GM12875 (cell line): Measurements from ENCODE around the gene SPTA1.

Experiments used
- H3K4me3 ChIP-seq: one replicate; pipeline ENCODE4 v1.5.1; 2011; ENCODE audit warnings: low read depth, low read length, control low read depth
- TF ChIP-seq, protein P1 (sequence below): IDR thresholded peaks from 2 replicates; pipeline ENCODE4 v1.5.1; 2011; ENCODE audit warnings: low read depth, mild to moderate bottlenecking, control low read depth, inconsistent platforms, low read length, moderate library complexity, borderline replicate concordance; ENCODE audit not compliant: insufficient read depth

Gene SPTA1

DNA sequence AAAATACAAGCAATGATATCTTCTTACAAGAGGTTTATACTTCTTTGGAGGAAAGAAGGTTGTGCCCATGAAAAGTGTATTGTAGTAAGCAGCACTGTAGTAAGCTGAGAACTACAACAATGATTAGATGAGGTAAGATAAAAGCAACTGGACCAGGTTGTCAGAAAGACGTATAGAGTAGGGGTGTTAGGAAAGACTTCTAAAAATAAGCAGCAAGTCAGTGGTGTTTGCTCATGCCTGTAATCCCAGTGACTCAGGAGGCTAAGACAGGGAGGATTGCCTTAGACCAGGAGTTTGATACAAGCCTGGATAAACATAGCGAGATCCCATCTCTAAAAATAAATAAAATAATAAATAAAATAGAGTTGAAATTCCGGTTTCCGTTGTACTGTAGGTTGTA lies 102.6 kb downstream of the SPTA1 start:
- H3K4me3 ChIP-seq = no peak overlapping the region
- TF ChIP-seq, protein P1, sequence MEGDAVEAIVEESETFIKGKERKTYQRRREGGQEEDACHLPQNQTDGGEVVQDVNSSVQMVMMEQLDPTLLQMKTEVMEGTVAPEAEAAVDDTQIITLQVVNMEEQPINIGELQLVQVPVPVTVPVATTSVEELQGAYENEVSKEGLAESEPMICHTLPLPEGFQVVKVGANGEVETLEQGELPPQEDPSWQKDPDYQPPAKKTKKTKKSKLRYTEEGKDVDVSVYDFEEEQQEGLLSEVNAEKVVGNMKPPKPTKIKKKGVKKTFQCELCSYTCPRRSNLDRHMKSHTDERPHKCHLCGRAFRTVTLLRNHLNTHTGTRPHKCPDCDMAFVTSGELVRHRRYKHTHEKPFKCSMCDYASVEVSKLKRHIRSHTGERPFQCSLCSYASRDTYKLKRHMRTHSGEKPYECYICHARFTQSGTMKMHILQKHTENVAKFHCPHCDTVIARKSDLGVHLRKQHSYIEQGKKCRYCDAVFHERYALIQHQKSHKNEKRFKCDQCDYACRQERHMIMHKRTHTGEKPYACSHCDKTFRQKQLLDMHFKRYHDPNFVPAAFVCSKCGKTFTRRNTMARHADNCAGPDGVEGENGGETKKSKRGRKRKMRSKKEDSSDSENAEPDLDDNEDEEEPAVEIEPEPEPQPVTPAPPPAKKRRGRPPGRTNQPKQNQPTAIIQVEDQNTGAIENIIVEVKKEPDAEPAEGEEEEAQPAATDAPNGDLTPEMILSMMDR = no peak

DNA sequence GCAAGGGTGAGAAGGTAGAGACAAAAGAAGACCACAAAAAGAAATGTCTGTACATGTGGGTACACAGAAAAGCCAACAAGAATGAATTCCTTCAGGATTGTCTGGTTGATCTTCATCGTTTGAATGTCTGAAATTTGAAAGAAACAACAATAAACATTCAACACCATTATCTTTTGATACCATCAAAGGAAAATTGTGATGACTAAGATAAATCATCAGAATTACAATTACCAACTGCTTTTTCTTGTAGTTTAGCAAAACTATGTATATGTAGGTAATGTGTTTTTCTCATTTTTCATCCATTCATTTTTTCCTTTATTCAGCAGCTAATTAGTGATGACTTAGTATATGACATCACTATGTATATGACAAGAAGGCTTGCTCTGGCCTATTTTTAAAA lies 106.8 kb downstream of the SPTA1 start, which contains the start of gene OR10X1:
OR10X1 (minus strand) TSS at position 167 of the 400 bp plus-strand sequence; CDS start at position 167, 0 bp downstream.
- TF ChIP-seq, protein P1 = no peak
- H3K4me3 ChIP-seq = no peak within 1 kb of the TSS

- no peak overlapping the region for H3K4me3 ChIP-seq
Observed at GRCh38 chr1:158577561-158577960, 109.0 kb downstream of the SPTA1 start.

DNA sequence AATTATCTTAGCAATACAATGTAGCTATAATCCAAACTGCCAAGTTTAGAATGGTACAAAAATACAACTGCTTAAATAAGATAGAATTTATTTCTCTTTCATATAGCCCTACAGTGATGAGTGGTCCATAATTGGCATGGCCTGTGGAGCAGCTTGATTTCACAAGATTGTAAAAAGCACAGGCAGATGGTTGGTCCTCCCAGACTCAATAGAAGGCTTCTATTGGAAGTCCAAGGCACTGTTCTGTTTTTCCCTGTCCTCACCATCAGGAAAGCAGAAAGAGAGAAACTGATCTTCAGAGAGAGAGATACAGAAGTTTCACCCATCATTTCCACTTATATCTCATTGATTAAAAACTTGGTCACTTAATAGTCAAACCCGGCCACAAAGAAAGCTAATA lies 114.3 kb downstream of the SPTA1 start:
- H3K4me3 ChIP-seq = no peak overlapping the region
- TF ChIP-seq, protein P1 = no peak

More at GRCh38 chr1:158577561-158577960, 109.0 kb downstream of the SPTA1 start:
- TF ChIP-seq, protein P1 = no peak

DNA sequence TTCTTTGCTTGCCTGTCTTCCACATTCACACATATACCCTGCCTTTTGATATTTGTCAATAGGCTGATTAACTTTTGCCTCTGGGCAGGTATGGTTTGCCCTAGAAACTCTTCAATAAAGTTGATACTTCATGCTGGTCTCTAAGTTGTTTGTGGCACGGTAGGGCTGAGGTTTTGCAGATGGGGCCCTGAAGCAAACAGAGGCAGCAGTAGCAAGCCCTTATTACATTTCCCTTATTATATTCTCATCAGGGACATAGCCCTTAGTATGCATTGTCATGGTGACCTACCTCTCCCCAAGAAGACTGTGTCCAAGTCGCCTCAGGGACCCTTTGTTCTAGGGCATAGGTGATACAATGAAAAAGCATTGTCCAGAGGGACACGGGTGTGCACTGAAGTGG lies 116.0 kb downstream of the SPTA1 start, which contains the start of gene OR6P1:
OR6P1 (minus strand) TSS at position 101 of the 400 bp plus-strand sequence. CDS start 6,976 bp downstream, outside the sequence.
- TF ChIP-seq, protein P1 = no peak
- H3K4me3 ChIP-seq = no peak within 1 kb of the TSS

DNA sequence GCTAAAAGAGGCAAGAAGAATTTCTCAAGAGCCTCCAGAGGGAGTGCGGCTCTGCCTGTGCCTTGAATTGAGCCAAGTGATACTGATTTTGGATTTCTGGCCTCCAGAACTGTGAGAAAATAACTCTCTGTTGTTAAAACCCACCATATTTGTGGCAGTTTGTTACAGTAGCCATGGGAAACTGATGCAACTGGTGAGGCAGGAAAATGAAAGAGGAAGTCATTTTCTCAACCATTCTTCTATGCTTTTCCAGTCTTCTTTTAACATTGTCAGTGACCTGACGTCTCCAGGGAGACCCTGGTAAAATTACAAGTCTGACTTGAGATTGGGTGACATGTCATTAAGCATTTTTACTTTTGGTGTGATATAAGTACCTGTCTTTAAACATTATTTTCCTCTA lies 121.9 kb downstream of the SPTA1 start:
- no peak overlapping the region for H3K4me3 ChIP-seq
- TF ChIP-seq, protein P1 = no peak

DNA sequence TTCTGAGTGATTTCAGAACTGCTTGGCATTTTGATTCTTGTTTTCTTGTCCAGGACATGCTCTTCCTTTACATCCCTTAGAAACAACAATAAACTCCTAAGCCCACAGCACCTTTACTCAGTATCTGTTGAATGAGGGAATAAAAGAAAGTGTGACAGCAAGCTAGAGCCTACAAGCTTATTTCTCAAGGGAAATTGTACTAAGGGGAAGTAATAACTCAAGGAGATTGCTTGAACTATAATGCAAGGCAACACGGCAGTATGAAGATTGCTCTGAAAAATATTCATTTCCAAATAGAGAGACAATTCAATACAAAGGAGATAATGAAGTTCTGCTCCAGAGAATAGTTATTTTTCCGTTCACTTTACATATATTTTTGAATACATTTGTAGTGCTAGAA lies 122.7 kb downstream of the SPTA1 start:
- TF ChIP-seq, protein P1 = no peak
- H3K4me3 ChIP-seq = no peak overlapping the region
